ENCODE measurements around the gene THOC2. TPM values are rescaled to one million over a fixed set of nuclear protein-coding genes. Genes with fewer than 3 reads are reported as not detected.
"Not testable (repeated sequence)": the region's sequence is repeated elsewhere in the genome, so short reads cannot be mapped to it uniquely, and the experiment has no call there.

The THOC2 gene
- total RNA-seq, 2 experiments from 2014 or later = 73.8 to 99.1 TPM

DNA sequence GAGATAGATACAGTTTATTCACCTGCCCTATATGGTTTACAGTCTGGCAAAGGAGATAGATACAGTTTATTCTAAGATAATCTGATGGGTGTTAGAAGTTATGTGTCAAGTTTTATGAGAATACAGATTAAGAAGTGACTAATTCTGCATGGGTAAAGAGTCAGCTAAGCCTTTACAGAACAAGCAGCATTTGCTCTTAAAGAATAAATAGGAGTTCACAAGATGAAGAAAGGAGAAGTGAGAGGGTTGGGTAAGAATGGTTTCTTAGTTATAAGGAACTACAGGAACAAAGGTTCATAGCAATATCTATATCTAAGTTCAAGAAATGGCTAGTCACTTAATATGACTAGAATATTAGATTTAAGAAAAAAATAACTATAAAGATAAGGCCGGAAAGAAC lies 47.6 kb downstream of the THOC2 start:
- H2AFZ ChIP-seq (ENCODE audit: low read length) = no peak overlapping the region
- no peaks in the 10 kb centered on the region for H4K20me1 ChIP-seq (ENCODE audit: insufficient read depth, low read length)
- no peaks in the 10 kb centered on the region for H3K9me2 ChIP-seq (ENCODE audit: insufficient read depth, low read length)
- BruUV-seq (replicated peaks) = no TSS peak
- H3K4me3 ChIP-seq (ENCODE audit: low read depth, low read length, poor library complexity, severe bottlenecking) = no peak overlapping the region
- H3K36me3 ChIP-seq (ENCODE audit: insufficient read depth, low read length) = peaks cover 76% of the 10 kb centered on the region
- H3K4me2 ChIP-seq (ENCODE audit: low read length) = no peak overlapping the region
- POLR2A ChIA-PET = interaction anchor here (0.6 kb wide), 2 partner anchors 17 to 30 kb away, joined by 3 read pairs; no protein-coding TSS in a partner anchor
- intact Hi-C loops (cut with micrococcal nuclease; ENCODE audit: unreplicated experiment) = no loop called here
- no peak for DNase-seq (ENCODE audit: low spot score)
- CTCF ChIA-PET (ENCODE audit: unreplicated experiment) = no interaction called here
- TF ChIP-seq, protein P1, sequence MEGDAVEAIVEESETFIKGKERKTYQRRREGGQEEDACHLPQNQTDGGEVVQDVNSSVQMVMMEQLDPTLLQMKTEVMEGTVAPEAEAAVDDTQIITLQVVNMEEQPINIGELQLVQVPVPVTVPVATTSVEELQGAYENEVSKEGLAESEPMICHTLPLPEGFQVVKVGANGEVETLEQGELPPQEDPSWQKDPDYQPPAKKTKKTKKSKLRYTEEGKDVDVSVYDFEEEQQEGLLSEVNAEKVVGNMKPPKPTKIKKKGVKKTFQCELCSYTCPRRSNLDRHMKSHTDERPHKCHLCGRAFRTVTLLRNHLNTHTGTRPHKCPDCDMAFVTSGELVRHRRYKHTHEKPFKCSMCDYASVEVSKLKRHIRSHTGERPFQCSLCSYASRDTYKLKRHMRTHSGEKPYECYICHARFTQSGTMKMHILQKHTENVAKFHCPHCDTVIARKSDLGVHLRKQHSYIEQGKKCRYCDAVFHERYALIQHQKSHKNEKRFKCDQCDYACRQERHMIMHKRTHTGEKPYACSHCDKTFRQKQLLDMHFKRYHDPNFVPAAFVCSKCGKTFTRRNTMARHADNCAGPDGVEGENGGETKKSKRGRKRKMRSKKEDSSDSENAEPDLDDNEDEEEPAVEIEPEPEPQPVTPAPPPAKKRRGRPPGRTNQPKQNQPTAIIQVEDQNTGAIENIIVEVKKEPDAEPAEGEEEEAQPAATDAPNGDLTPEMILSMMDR (conservative IDR thresholded peaks at IDR 0.05; ENCODE audit: low read length) = no peak
- TF ChIP-seq EZH2phosphoT487 (IDR thresholded peaks at IDR 0.05; ENCODE audit: borderline replicate concordance, low read depth, low read length) = no peak
- H3K4me1 ChIP-seq (ENCODE audit: insufficient read depth, low read length, poor library complexity, severe bottlenecking) = no peaks in the 10 kb centered on the region
- no peaks in the 10 kb centered on the region for H3K9me3 ChIP-seq (ENCODE audit: low read length)
- H3K79me2 ChIP-seq (ENCODE audit: insufficient read depth, low read depth, low read length) = no peaks in the 10 kb centered on the region
- H3K27ac ChIP-seq (ENCODE audit: low read depth, low read length, poor library complexity, severe bottlenecking) = no peak overlapping the region

DNA sequence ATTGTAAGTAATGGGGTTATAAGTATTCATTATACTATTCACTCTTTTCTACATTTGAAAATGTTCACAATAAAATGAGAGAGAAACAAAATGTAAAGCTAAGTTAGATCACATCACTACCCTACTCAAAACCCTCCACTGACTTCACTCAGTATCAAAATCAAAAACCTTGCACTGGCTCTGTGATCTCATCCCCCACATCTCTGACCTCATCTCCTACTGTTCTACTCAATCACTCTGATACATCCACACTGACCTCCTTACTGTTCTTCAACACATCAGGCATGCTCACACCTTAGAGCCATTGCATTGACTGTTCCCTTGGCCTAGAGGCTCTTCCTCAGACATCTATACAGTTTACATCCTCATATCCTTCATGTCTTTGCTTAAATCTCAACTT lies 50.7 kb downstream of the THOC2 start:
- Histone ChIP-seq H4K20me1 (ENCODE audit: insufficient read depth, low read length) (no peaks in the 10 kb centered on the region), H3K9me3 (ENCODE audit: low read length) (no peaks in the 10 kb centered on the region), H3K9me2 (ENCODE audit: insufficient read depth, low read length) (no peaks in the 10 kb centered on the region), H3K4me3 (ENCODE audit: low read depth, low read length, poor library complexity, severe bottlenecking) (no peak overlapping the region), H3K27ac (ENCODE audit: low read depth, low read length, poor library complexity, severe bottlenecking) (no peak overlapping the region), H3K4me1 (ENCODE audit: insufficient read depth, low read length, poor library complexity, severe bottlenecking) (no peaks in the 10 kb centered on the region), H2AFZ (ENCODE audit: low read length) (no peak overlapping the region), H3K79me2 (ENCODE audit: insufficient read depth, low read depth, low read length) (no peaks in the 10 kb centered on the region), H3K4me2 (ENCODE audit: low read length) (no peak overlapping the region), H3K36me3 (ENCODE audit: insufficient read depth, low read length) (peaks cover 76% of the 10 kb centered on the region)
- BruUV-seq (replicated peaks) = no TSS peak
- intact Hi-C loops (cut with micrococcal nuclease; ENCODE audit: unreplicated experiment) = no loop called here
- CTCF ChIA-PET (ENCODE audit: unreplicated experiment) = no interaction called here
- TF ChIP-seq, protein P1 (conservative IDR thresholded peaks at IDR 0.05; ENCODE audit: low read length) = no peak
- no peak for TF ChIP-seq EZH2phosphoT487 (IDR thresholded peaks at IDR 0.05; ENCODE audit: borderline replicate concordance, low read depth, low read length)
- DNase-seq (ENCODE audit: low spot score) = no peak
- POLR2A ChIA-PET = no interaction called here

DNA sequence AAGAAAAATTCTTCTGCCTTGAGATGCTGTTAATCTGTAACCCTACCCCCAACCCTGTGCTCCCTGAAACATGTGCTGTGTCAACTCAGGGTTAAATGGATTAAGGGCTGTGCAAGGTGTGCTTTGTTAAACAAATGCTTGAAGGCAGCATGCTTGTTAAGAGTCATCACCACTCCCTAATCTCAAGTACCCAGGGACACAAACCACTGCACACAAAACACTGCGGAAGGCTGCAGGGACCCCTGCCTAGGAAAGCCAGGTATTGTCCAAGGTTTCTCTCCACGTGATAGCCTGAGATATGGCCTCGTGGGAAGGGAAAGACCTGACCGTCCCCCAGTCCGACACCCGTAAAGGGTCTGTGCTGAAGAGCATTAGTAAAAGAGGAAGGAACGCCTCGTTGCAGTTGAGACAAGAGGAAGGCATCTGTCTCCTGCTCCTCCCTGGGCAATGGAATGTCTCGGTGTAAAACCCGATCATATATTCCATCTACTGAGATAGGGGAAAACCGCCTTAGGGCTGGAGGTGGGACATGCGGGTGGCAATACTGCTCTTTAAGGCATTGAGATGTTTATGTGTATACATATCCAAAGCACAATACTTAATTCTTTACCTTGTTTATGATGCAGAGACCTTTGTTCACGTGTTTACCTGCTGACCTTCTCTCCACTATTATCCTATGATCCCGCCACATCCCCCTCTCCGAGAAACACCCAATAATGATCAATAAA lies 53.0 kb downstream of the THOC2 start:
- peaks cover 78% of the 10 kb centered on the region for H3K36me3 ChIP-seq (ENCODE audit: insufficient read depth, low read length)
- BruUV-seq (replicated peaks); H3K4me1 ChIP-seq (ENCODE audit: insufficient read depth, low read length, poor library complexity, severe bottlenecking); H3K4me3 ChIP-seq (ENCODE audit: low read depth, low read length, poor library complexity, severe bottlenecking); H2AFZ ChIP-seq (ENCODE audit: low read length); H3K79me2 ChIP-seq (ENCODE audit: insufficient read depth, low read depth, low read length); intact Hi-C loops (cut with micrococcal nuclease; ENCODE audit: unreplicated experiment); POLR2A ChIA-PET; DNase-seq (ENCODE audit: low spot score); H3K9me3 ChIP-seq (ENCODE audit: low read length); H3K9me2 ChIP-seq (ENCODE audit: insufficient read depth, low read length); CTCF ChIA-PET (ENCODE audit: unreplicated experiment); H4K20me1 ChIP-seq (ENCODE audit: insufficient read depth, low read length); H3K27ac ChIP-seq (ENCODE audit: low read depth, low read length, poor library complexity, severe bottlenecking); H3K4me2 ChIP-seq (ENCODE audit: low read length): not testable (repeated sequence)
